Panc1 (cell line): ENCODE results near the gene BCR. TPM values are rescaled to one million over a fixed set of nuclear protein-coding genes. Genes with fewer than 3 reads are reported as not detected.

Source experiments
- ATAC-seq: fragments of 200-7000 bp; cut with Tn5 transposase; 2 replicates; pipeline ENCODE4 v1.9.1; 2020; ENCODE audit warnings: mild to moderate bottlenecking, moderate library complexity
- BruUV-seq: library from RNA; stranded (reverse); fragments of 400-500 nt; replicated peaks from 2 replicates; lab custom pipeline; 2021; lab: Mats Ljungman, UMichigan
- CTCF ChIA-PET: fragments of 300-600 bp; sonication (Branson Sonifier 250); formaldehyde crosslinking; loops from one replicate; lab custom pipeline; 2022; ENCODE audit warnings: antibody characterized with exemption; lab: Charles Lee
- POLR2A ChIA-PET: fragments of 300-600 bp; sonication (Branson Sonifier 250); formaldehyde crosslinking; loops from one replicate; lab custom pipeline; 2022; ENCODE audit warnings: antibody characterized with exemption; lab: Charles Lee
- DNase-seq: peaks from one replicate; pipeline ENCODE4 v3.0.0-alpha.2; 2010; ENCODE audit warnings: low read depth, low spot score
- H3K27ac ChIP-seq: 2 replicates; pipeline ENCODE4 v1.5.1; 2011; ENCODE audit warnings: mild to moderate bottlenecking, low read length, inconsistent platforms
- H3K27me3 ChIP-seq: fragments of 200-500 bp; sonication (Bioruptor generic); 2 replicates; pipeline ENCODE4 v1.6.0; 2014; ENCODE audit warnings: low read length, inconsistent platforms; ENCODE audit not compliant: control insufficient read depth, insufficient read depth
- H3K36me3 ChIP-seq: fragments of 200-500 bp; sonication (Bioruptor generic); 2 replicates; pipeline ENCODE4 v1.5.1; 2014; ENCODE audit warnings: inconsistent platforms, mild to moderate bottlenecking, low read length, moderate library complexity; ENCODE audit not compliant: control insufficient read depth, insufficient read depth
- H3K4me1 ChIP-seq: 2 replicates; pipeline ENCODE4 v1.5.1; 2011; ENCODE audit warnings: inconsistent platforms, mild to moderate bottlenecking, low read length, moderate library complexity; ENCODE audit not compliant: control insufficient read depth, insufficient read depth
- H3K4me3 ChIP-seq, 2 experiments: 2 replicates each; pipeline ENCODE4 v1.5.1; 2011 to 2012; ENCODE audit warnings: low read depth in 2 of 2, low read length in 2 of 2, mild to moderate bottlenecking in 2 of 2, inconsistent platforms in 1 of 2, moderate library complexity in 1 of 2
- H3K9me3 ChIP-seq: fragments of 200-500 bp; sonication (Bioruptor generic); 2 replicates; pipeline ENCODE4 v1.5.1; 2014; ENCODE audit warnings: low read depth, mild to moderate bottlenecking, inconsistent platforms, low read length, moderate library complexity; ENCODE audit not compliant: control insufficient read depth, insufficient read depth
- CTCF ChIP-seq: fragments of 450-650 bp; IDR thresholded peaks from 2 replicates; pipeline ENCODE4 v1.5.1; 2017; ENCODE audit warnings: mild to moderate bottlenecking
- POLR2AphosphoS5 ChIP-seq: IDR thresholded peaks from 2 replicates; pipeline ENCODE4 v1.6.1; 2012; ENCODE audit warnings: mild to moderate bottlenecking, low read depth, low read length, moderate library complexity
- REST ChIP-seq, 2 experiments: IDR thresholded peaks; 2 replicates each; pipeline ENCODE4 v1.6.1; 2011 to 2012; ENCODE audit warnings: low read depth in 2 of 2, control low read depth in 1 of 2, low read length in 1 of 2, mild to moderate bottlenecking in 1 of 2, moderate library complexity in 1 of 2; ENCODE audit not compliant: insufficient read depth in 1 of 2
- SIN3A ChIP-seq: IDR thresholded peaks from 2 replicates; pipeline ENCODE4 v1.6.1; 2012; ENCODE audit warnings: low read depth, mild to moderate bottlenecking, low read length, moderate library complexity, borderline replicate concordance; ENCODE audit not compliant: insufficient read depth
- TCF7L2 ChIP-seq: IDR thresholded peaks from 2 replicates; pipeline ENCODE4 v1.6.1; 2011; ENCODE audit warnings: mild to moderate bottlenecking, low read depth, low read length, inconsistent platforms
- in situ Hi-C: cut with HindIII; loops from 2 replicates; pipeline ENCODE4 v1.10.0; 2016; ENCODE audit warnings: low sequenced_read_pairs, low pct_unique_long_range_greater_than_20kb
- intact Hi-C: fragments of 100-400 bp; cut with micrococcal nuclease; formaldehyde crosslinking; loops from one replicate; pipeline ENCODE4 v1.10.0; 2022; ENCODE audit not compliant: unreplicated experiment
- total RNA-seq: library from RNA; stranded (reverse); gene quantifications from one replicate; pipeline ENCODE4 v1.2.1, GENCODE V29; 2021; ENCODE audit not compliant: unreplicated experiment

The BCR gene
- total RNA-seq, 1 experiment from 2014 or later, result 32.1 TPM

DNA sequence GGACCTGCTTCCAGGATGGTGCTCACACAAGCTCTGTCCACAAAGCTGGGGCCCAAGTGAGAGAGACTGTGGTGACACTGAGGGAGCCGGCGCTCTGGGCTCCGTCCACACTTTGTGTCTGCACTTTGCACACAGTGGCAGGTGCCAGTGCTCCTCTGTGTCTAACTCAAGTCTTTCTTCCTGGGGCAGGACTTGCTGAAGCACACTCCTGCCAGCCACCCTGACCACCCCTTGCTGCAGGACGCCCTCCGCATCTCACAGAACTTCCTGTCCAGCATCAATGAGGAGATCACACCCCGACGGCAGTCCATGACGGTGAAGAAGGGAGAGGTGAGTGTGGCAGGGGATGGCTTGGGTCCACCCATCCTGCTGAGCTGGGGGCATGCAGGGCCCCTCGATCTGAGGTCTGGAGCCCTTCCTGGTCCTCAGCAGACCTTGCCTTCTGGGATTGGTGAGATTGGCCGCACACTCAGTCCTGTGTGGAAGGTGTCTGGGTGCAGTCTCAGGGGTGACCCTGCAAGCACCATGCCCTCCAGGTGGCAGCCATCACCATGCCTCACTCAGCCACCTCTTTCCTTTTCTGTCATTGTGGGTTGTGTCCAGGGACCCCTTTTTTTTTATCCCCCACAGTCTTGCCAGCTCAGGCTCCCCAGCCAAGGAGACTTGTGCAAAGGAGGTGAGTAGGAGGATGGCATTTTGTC lies 93.3 kb downstream of the BCR start:
- Histone ChIP-seq H3K27me3 (no peaks in the 10 kb centered on the region), H3K27ac (no peak overlapping the region), H3K36me3 (no peaks in the 10 kb centered on the region), H3K4me3 (no peak overlapping the region), H3K9me3 (no peaks in the 10 kb centered on the region), H3K4me1 (no peaks in the 10 kb centered on the region)
- intact Hi-C loops, result no loop called here
- no peak for DNase-seq
- TF ChIP-seq CTCF (no peak), TCF7L2 (no peak), REST (IDR thresholded peaks at IDR 0.05; ENCODE audit: insufficient read depth in 1 of 2, low read depth in 2 of 2, low read length in 1 of 2) (no peak), POLR2AphosphoS5 (no peak), SIN3A (no peak)
- ChIA-PET CTCF (no interaction called here), POLR2A (no interaction called here)
- BruUV-seq, result no TSS peak
- in situ Hi-C loops, result no loop called here
- no peak for ATAC-seq

- Histone ChIP-seq H3K4me1 (no peaks in the 10 kb centered on the region), H3K27ac (no peak overlapping the region), H3K36me3 (no peaks in the 10 kb centered on the region), H3K27me3 (no peaks in the 10 kb centered on the region), H3K4me3 (no peak overlapping the region), H3K9me3 (no peaks in the 10 kb centered on the region)
- in situ Hi-C loops, result no loop called here
- ChIA-PET CTCF (no interaction called here), POLR2A (no interaction called here)
- intact Hi-C loops, result no loop called here
- no TSS peak for BruUV-seq
- DNase-seq (no peak), ATAC-seq (no peak)
- TF ChIP-seq REST (IDR thresholded peaks at IDR 0.05; ENCODE audit: insufficient read depth in 1 of 2, low read depth in 2 of 2, low read length in 1 of 2), result no peak
- no peak for TF ChIP-seq POLR2AphosphoS5
- no peak for TF ChIP-seq TCF7L2
- TF ChIP-seq CTCF, result no peak
- TF ChIP-seq SIN3A, result no peak
These were observed 93.8 kb downstream of the BCR start for GRCh38 chr22:23274146-23274526.
